Measurements from ENCODE around the gene VPS29. TPM values are rescaled to one million over a fixed set of nuclear protein-coding genes. Genes with fewer than 3 reads are reported as not detected.

VPS29 gene
- polyA plus RNA-seq, 3 donors, result 224 to 409 (median 342) TPM

- TF ChIP-seq, protein P1, sequence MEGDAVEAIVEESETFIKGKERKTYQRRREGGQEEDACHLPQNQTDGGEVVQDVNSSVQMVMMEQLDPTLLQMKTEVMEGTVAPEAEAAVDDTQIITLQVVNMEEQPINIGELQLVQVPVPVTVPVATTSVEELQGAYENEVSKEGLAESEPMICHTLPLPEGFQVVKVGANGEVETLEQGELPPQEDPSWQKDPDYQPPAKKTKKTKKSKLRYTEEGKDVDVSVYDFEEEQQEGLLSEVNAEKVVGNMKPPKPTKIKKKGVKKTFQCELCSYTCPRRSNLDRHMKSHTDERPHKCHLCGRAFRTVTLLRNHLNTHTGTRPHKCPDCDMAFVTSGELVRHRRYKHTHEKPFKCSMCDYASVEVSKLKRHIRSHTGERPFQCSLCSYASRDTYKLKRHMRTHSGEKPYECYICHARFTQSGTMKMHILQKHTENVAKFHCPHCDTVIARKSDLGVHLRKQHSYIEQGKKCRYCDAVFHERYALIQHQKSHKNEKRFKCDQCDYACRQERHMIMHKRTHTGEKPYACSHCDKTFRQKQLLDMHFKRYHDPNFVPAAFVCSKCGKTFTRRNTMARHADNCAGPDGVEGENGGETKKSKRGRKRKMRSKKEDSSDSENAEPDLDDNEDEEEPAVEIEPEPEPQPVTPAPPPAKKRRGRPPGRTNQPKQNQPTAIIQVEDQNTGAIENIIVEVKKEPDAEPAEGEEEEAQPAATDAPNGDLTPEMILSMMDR (IDR thresholded peaks at IDR 0.05), result no peak
- Mint-ChIP-seq H3K27me3 (ENCODE audit: low read depth in 3 of 3) (no peaks in the 10 kb centered on the region), H3K9me3 (no peaks in the 10 kb centered on the region), H3K36me3 (peaks cover 67 to 96% of the 10 kb centered on the region in 2 donors), H3K4me1 (peaks cover 2% of the 10 kb centered on the region), H3K4me3 (no peak overlapping the region), H3K27ac (peak overlapping the region in 4 of 7 donors; percentile 1 to 50 (median 28))
- no peak for DNase-seq
- Histone ChIP-seq H3K9me3 (replicated peaks in 1 of 2; ENCODE audit: control insufficient read depth in 1 of 2, insufficient read depth in 1 of 2, low read length in 2 of 2) (no peaks in the 10 kb centered on the region), H3K27me3 (ENCODE audit: control insufficient read depth in 2 of 2, insufficient read depth in 2 of 2, low read length in 2 of 2) (no peaks in the 10 kb centered on the region), H3K4me3 (replicated peaks in 1 of 3; ENCODE audit: low read depth in 2 of 3, low read length in 3 of 3) (no peak overlapping the region), H3K4me2 (replicated peaks; ENCODE audit: extremely low read depth, low read length, poor library complexity, severe bottlenecking) (no peak overlapping the region), H3K4me1 (ENCODE audit: control insufficient read depth in 1 of 2, insufficient read depth in 2 of 2, low read length in 2 of 2) (no peaks in the 10 kb centered on the region), H3K36me3 (replicated peaks in 1 of 2; ENCODE audit: control insufficient read depth in 1 of 2, insufficient read depth in 2 of 2, low read length in 2 of 2) (peaks cover 65 to 96% of the 10 kb centered on the region in 2 donors), H3K27ac (ENCODE audit: low read depth in 1 of 2, low read length in 2 of 2) (peak overlapping the region in 1 of 2 donors; percentile 4), H4K20me1 (ENCODE audit: insufficient read depth, low read length) (peaks cover 95% of the 10 kb centered on the region), H3K9ac (ENCODE audit: insufficient read depth, low read length, poor library complexity, severe bottlenecking) (no peak overlapping the region), H2AFZ (ENCODE audit: insufficient read depth, low read depth, low read length, poor library complexity, severe bottlenecking) (no peak overlapping the region), H3K79me2 (ENCODE audit: insufficient read depth, low read length) (peaks cover 32% of the 10 kb centered on the region)
- WGBS (ENCODE audit: insufficient coverage), result 100% methylated on average over 2 of the region's 9 CpGs
- intact Hi-C loops (cut with micrococcal nuclease), result no loop called here
These were observed 35.9 kb upstream of the VPS29 start for GRCh38 chr12:110537605-110538409.

DNA sequence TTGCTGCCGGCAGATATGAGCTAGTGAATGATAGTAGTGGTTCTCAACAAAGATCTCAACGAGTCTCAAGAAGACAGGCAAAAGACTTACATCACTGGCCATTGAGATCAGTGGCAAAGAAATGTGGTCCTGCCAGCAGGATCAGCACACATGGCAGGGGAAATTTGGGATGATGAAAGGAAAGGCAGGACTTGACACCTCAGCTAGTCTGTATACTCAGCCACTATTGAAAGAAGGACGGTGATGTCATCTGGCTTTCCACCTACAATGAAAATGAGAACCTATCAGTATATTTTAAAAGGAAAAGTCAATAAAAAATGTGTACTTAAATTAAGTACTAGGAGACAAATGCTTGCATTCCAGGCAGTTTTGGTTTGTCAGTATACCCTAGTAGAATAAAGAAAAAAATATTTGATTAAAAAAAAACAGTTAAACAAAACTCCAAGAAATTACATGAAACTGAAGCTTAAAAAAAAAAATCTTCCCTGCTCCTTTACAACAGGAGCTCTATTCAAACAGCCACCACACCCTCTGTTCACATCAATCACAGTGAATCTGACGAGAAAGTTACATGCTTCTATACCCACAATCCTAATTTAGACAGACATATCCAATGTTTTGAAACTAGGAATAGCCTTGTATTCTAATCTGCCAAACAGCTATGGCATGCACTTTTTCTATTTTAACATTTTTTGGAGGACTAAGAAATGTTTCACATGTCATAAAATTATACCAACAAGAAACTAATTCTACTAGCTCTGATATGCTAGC, 35.1 kb upstream of the VPS29 start:
- Mint-ChIP-seq H3K9me3 (no peaks in the 10 kb centered on the region), H3K4me1 (peaks cover 2% of the 10 kb centered on the region), H3K27ac (peak overlapping the region in 1 of 7 donors; percentile 12), H3K27me3 (ENCODE audit: low read depth in 3 of 3) (no peaks in the 10 kb centered on the region), H3K4me3 (no peak overlapping the region), H3K36me3 (peaks cover 63 to 89% of the 10 kb centered on the region in 2 donors)
- TF ChIP-seq, protein P1 (IDR thresholded peaks at IDR 0.05), result no peak
- Histone ChIP-seq H3K27me3 (ENCODE audit: control insufficient read depth in 2 of 2, insufficient read depth in 2 of 2, low read length in 2 of 2) (no peaks in the 10 kb centered on the region), H2AFZ (ENCODE audit: insufficient read depth, low read depth, low read length, poor library complexity, severe bottlenecking) (no peak overlapping the region), H3K79me2 (ENCODE audit: insufficient read depth, low read length) (peaks cover 25% of the 10 kb centered on the region), H3K4me3 (replicated peaks in 1 of 3; ENCODE audit: low read depth in 2 of 3, low read length in 3 of 3) (no peak overlapping the region), H3K9me3 (replicated peaks in 1 of 2; ENCODE audit: control insufficient read depth in 1 of 2, insufficient read depth in 1 of 2, low read length in 2 of 2) (no peaks in the 10 kb centered on the region), H3K36me3 (replicated peaks in 1 of 2; ENCODE audit: control insufficient read depth in 1 of 2, insufficient read depth in 2 of 2, low read length in 2 of 2) (peaks cover 68 to 96% of the 10 kb centered on the region in 2 donors), H4K20me1 (ENCODE audit: insufficient read depth, low read length) (peaks cover 95% of the 10 kb centered on the region), H3K9ac (ENCODE audit: insufficient read depth, low read length, poor library complexity, severe bottlenecking) (no peak overlapping the region), H3K27ac (ENCODE audit: low read depth in 1 of 2, low read length in 2 of 2) (peak overlapping the region in 1 of 2 donors; percentile 4), H3K4me1 (ENCODE audit: control insufficient read depth in 1 of 2, insufficient read depth in 2 of 2, low read length in 2 of 2) (no peaks in the 10 kb centered on the region), H3K4me2 (replicated peaks; ENCODE audit: extremely low read depth, low read length, poor library complexity, severe bottlenecking) (no peak overlapping the region)
- 100% methylated on average over 3 of the region's 4 CpGs for WGBS (ENCODE audit: insufficient coverage)
- intact Hi-C loops (cut with micrococcal nuclease), result no loop called here
- DNase-seq, result no peak
